Loucy (cell line): Measurements from ENCODE around the gene HACL1.

Experiments used
- EZH2phosphoT487 ChIP-seq: fragments of 200-600 bp; IDR thresholded peaks from 2 replicates; pipeline ENCODE4 v1.6.1; 2018; ENCODE audit warnings: antibody characterized with exemption, mild to moderate bottlenecking, moderate library complexity, borderline replicate concordance
- TF ChIP-seq, protein P1 (sequence below): fragments of 200-600 bp; sonication (generic); conservative IDR thresholded peaks from 2 replicates; pipeline ENCODE4 v1.5.1; 2014; ENCODE audit warnings: mild to moderate bottlenecking, antibody characterized with exemption, low read length

DNA sequence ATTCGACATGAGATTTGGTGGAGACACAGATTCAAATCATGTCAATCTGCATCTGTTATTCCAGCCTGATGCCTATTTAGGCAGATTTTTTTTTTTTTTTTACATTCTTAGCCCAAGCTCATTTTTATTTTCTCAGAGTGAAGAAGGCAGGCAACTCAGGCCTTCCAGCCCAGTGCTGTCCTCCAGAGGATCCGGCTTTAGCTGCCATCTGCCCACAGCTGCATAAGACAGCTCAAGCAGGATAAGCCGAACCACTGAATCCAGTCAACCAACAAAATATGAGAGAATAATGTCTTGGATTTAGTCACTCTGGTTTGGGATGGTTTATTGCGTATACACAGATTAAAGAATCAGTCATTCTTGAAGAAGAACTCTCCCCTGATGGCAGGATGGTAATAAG is 60.0 kb downstream of the HACL1 start:
- TF ChIP-seq, protein P1, sequence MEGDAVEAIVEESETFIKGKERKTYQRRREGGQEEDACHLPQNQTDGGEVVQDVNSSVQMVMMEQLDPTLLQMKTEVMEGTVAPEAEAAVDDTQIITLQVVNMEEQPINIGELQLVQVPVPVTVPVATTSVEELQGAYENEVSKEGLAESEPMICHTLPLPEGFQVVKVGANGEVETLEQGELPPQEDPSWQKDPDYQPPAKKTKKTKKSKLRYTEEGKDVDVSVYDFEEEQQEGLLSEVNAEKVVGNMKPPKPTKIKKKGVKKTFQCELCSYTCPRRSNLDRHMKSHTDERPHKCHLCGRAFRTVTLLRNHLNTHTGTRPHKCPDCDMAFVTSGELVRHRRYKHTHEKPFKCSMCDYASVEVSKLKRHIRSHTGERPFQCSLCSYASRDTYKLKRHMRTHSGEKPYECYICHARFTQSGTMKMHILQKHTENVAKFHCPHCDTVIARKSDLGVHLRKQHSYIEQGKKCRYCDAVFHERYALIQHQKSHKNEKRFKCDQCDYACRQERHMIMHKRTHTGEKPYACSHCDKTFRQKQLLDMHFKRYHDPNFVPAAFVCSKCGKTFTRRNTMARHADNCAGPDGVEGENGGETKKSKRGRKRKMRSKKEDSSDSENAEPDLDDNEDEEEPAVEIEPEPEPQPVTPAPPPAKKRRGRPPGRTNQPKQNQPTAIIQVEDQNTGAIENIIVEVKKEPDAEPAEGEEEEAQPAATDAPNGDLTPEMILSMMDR = no peak
- no peak for TF ChIP-seq EZH2phosphoT487
